ENCODE measurements around the gene PTGER1. TPM values are rescaled to one million over a fixed set of nuclear protein-coding genes. Genes with fewer than 3 reads are reported as not detected.

Gene PTGER1
- total and polyA plus RNA-seq, 9 of the 15 experiments (the other 6 are each of a cell fraction or from before 2014, with no cell fraction given): 0.06 to 0.36 (median 0.31) TPM; not detected in 5

DNA sequence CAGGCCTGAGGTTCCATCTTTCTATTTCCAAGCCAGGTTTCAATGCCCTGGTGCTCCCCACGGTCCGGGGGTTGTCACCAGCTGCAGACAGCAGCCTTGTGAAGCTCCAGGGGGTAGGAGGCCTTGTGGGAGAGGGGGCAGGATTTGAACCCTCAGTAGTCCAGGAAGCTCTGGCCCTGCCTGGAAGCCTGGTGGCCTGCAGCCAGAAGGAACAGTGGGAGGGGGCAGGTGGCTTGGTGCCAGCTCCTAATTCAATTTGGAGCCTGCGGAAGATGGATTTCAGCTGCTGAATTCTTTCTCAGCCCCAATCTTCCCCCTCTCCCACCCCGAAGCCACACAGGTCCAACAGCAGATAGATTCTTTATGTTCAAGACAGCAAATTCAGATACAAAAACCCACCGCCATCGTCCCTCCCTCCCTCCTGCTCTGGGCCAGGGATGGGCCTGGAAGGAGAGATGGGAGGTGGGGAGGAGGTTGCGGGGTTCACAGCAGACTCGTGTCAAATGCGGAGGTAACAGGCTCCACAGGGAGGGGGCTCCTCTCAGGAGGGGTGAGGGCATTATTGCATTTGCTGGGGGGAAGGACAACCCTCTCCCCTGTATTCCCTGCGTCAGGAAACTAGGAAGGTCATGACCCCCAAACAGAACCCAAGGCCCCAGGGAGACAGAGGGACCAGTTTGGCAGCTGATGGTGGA lies 2.4 kb upstream of the PTGER1 start:
- no TSS peak for BruUV-seq (replicated peaks)
- CTCF ChIA-PET (ENCODE audit: low intra/inter-chr PET ratio): no interaction called here
- intact Hi-C loops (cut with micrococcal nuclease): no loop called here

More for the DNA sequence above, 2.4 kb upstream of the PTGER1 start:
- H3K4me3 ChIP-seq: no peak overlapping the region
- no peak for FAIRE-seq
- in situ Hi-C loops (cut with MboI): loop anchor here (5.0 kb wide), 1 partner anchor 280 kb away; no protein-coding TSS in a partner anchor
- peak overlapping the region in 1 of 2 experiments; percentile 76; a peak in 1 of 4 replicates for H3K9ac ChIP-seq (ENCODE audit: insufficient read depth in 1 of 2, low read depth in 2 of 2, low read length in 2 of 2)
- peak; percentile 49 for TF ChIP-seq NFIC (IDR thresholded peaks at IDR 0.05)
- no peak for TF ChIP-seq DIDO1 (tag; IDR thresholded peaks at IDR 0.05; ENCODE audit: low read depth)
- no peak for TF ChIP-seq USF2 (CRISPR knock-in tag; IDR thresholded peaks at IDR 0.05)
- peaks cover 9 to 68% of the 10 kb centered on the region in 2 experiments for H3K4me1 ChIP-seq (replicated peaks in 1 of 2; ENCODE audit: control insufficient read depth in 2 of 2, insufficient read depth in 2 of 2, low read length in 2 of 2)
- ATAC-seq: no peak
- H3K27ac ChIP-seq (ENCODE audit: extremely low read depth, low read depth, low read length): no peak overlapping the region
- H3K9me1 ChIP-seq (ENCODE audit: control insufficient read depth, insufficient read depth, low read length): no peaks in the 10 kb centered on the region
- no peak for DNase-seq (ENCODE audit: extremely low read depth in 1 of 4, low spot score in 3 of 4)
- H3K4me2 ChIP-seq (ENCODE audit: insufficient read depth, low read length): no peak overlapping the region
- no peaks in the 10 kb centered on the region for H4K20me1 ChIP-seq (replicated peaks; ENCODE audit: control insufficient read depth, insufficient read depth, low read length)
- POLR2A ChIA-PET: interaction anchor here (0.7 to 1.0 kb wide), 2 partner anchors 27 to 68 kb away, joined by 4 read pairs; no protein-coding TSS in a partner anchor
- H3K27me3 ChIP-seq (ENCODE audit: control insufficient read depth in 2 of 2, insufficient read depth in 2 of 2, low read length in 2 of 2): no peaks in the 10 kb centered on the region
- no peak overlapping the region for H2AFZ ChIP-seq (ENCODE audit: low read depth, low read length)
- no peaks in the 10 kb centered on the region for H3K79me2 ChIP-seq (ENCODE audit: control insufficient read depth, insufficient read depth, low read length)
- peaks cover 19% of the 10 kb centered on the region; the same call in 2 of the 3 replicates for H3K36me3 ChIP-seq (ENCODE audit: control insufficient read depth, insufficient read depth, low read length)
- H3K9me3 ChIP-seq (replicated peaks; ENCODE audit: control insufficient read depth, insufficient read depth, low read depth, low read length): no peaks in the 10 kb centered on the region
- 64% methylated on average over 7 of the region's 10 CpGs for WGBS (ENCODE audit: insufficient coverage, low coverage, missing lambda C conversion rate)
